ENCODE data around the gene AMBRA1. TPM values are rescaled to one million over a fixed set of nuclear protein-coding genes. Genes with fewer than 3 reads are reported as not detected.

The AMBRA1 gene
- polyA plus RNA-seq, 1 of the 3 experiments (the other 2 are of a cell fraction), result 10.4 TPM

DNA sequence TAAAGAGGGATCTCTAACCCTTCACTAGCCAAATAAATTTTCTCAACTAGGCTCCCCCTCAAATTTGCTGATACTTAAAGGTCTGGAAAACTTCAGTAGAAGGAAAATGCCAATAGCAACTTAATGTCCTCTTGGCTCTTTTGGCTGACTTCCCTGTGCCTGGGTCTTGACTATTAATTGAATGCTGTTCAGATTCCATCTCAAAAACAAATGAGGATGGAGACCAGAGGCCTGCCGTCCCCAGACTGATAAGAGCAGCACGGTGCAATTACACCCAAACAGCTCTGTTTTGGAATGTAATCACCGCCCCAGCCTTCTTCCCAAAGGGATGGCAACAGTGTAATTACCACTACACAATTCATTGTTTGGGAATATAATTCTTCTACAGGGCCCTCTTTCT lies 112.9 kb downstream of the AMBRA1 start (continued):
- TF ChIP-seq ELF1 (IDR thresholded peaks at IDR 0.05) (no peak), RFX5 (IDR thresholded peaks at IDR 0.05; ENCODE audit: low read length) (no peak), EZH2phosphoT487 (IDR thresholded peaks at IDR 0.05; ENCODE audit: borderline replicate concordance, low read depth) (no peak), FOXM1 (IDR thresholded peaks at IDR 0.05; ENCODE audit: low read depth) (0 out of 2 replicates have a peak, but pooled peaks have one; percentile 21), RXRA (IDR thresholded peaks at IDR 0.05; ENCODE audit: borderline replicate concordance, low read depth) (no peak), FOSL2 (IDR thresholded peaks at IDR 0.05; ENCODE audit: borderline replicate concordance, low read depth) (no peak), SIN3A (IDR thresholded peaks at IDR 0.05; ENCODE audit: borderline replicate concordance, low read depth, low read length) (no peak), IRF3 (IDR thresholded peaks at IDR 0.05; ENCODE audit: low read depth, low read length) (no peak), TEAD4 (IDR thresholded peaks at IDR 0.05; ENCODE audit: borderline replicate concordance, insufficient read depth) (peak; percentile 43; the same call in 1 of the 2 replicates), EP300 (IDR thresholded peaks at IDR 0.05; ENCODE audit: borderline replicate concordance in 1 of 2, low read depth in 1 of 2, low read length in 1 of 2) (peak; percentile 32 to 89; a peak in 3 of 4 replicates), RAD21 (IDR thresholded peaks at IDR 0.05; ENCODE audit: low read length) (no peak), FOXJ3 (CRISPR knock-in tag; IDR thresholded peaks at IDR 0.05) (peak; percentile 83; the same call in 1 of the 2 replicates), TAF1 (IDR thresholded peaks at IDR 0.05; ENCODE audit: borderline replicate concordance, low read depth, low read length) (no peak), CTCF (IDR thresholded peaks at IDR 0.05) (no peak)
- TF ChIP-seq, protein P1, sequence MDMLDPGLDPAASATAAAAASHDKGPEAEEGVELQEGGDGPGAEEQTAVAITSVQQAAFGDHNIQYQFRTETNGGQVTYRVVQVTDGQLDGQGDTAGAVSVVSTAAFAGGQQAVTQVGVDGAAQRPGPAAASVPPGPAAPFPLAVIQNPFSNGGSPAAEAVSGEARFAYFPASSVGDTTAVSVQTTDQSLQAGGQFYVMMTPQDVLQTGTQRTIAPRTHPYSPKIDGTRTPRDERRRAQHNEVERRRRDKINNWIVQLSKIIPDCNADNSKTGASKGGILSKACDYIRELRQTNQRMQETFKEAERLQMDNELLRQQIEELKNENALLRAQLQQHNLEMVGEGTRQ (IDR thresholded peaks at IDR 0.05; ENCODE audit: borderline replicate concordance, low read depth, low read length), result no peak
- TF ChIP-seq, protein P2, sequence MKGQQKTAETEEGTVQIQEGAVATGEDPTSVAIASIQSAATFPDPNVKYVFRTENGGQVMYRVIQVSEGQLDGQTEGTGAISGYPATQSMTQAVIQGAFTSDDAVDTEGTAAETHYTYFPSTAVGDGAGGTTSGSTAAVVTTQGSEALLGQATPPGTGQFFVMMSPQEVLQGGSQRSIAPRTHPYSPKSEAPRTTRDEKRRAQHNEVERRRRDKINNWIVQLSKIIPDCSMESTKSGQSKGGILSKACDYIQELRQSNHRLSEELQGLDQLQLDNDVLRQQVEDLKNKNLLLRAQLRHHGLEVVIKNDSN (IDR thresholded peaks at IDR 0.05; ENCODE audit: borderline replicate concordance, low read depth), result no peak
